Mesenchymal stem cell (in vitro differentiated cells and primary cell): ENCODE results near the gene PSMD1.
A peak's percentile ranks its signal among the peaks of the same experiment; 100 is the strongest.

Experiments used
- DNase-seq: peaks from one replicate; pipeline ENCODE4 v3.0.0-alpha.2; 2013
- H2AFZ ChIP-seq: one replicate; pipeline ENCODE4 v1.6.1; 2013; ENCODE audit warnings: low read depth, mild to moderate bottlenecking, control low read depth, inconsistent platforms, low read length, moderate library complexity
- H2AK5ac ChIP-seq: 2 replicates; pipeline ENCODE4 v1.6.1; 2013; ENCODE audit warnings: low read length, moderate library complexity, mild to moderate bottlenecking, inconsistent platforms; ENCODE audit not compliant: severe bottlenecking
- H2BK120ac ChIP-seq: one replicate; pipeline ENCODE4 v1.6.1; 2013; ENCODE audit warnings: low read depth, mild to moderate bottlenecking, inconsistent platforms, low read length, moderate library complexity
- H2BK12ac ChIP-seq, 2 experiments: one replicate each; pipeline ENCODE4 v1.6.1; 2013; ENCODE audit warnings: inconsistent platforms in 2 of 2, low read length in 2 of 2, mild to moderate bottlenecking in 2 of 2, moderate library complexity in 2 of 2, control low read depth in 1 of 2
- H2BK15ac ChIP-seq: one replicate; pipeline ENCODE4 v1.6.1; 2013; ENCODE audit warnings: mild to moderate bottlenecking, low read depth, inconsistent platforms; ENCODE audit not compliant: poor library complexity, severe bottlenecking
- H2BK5ac ChIP-seq: 2 replicates; pipeline ENCODE4 v1.6.1; 2013; ENCODE audit warnings: low read depth, mild to moderate bottlenecking, low read length, control low read depth, inconsistent platforms; ENCODE audit not compliant: poor library complexity, severe bottlenecking
- H3K14ac ChIP-seq, 2 experiments: one replicate each; pipeline ENCODE4 v1.6.1; 2013; ENCODE audit warnings: inconsistent platforms in 2 of 2, low read length in 2 of 2, control low read depth in 1 of 2, mild to moderate bottlenecking in 1 of 2, moderate library complexity in 1 of 2
- H3K18ac ChIP-seq, 2 experiments: one replicate each; pipeline ENCODE4 v1.6.1; 2013; ENCODE audit warnings: inconsistent platforms in 2 of 2, low read length in 2 of 2, control low read depth in 1 of 2, low read depth in 1 of 2, mild to moderate bottlenecking in 1 of 2
- H3K23ac ChIP-seq, 2 experiments: one replicate each; pipeline ENCODE4 v1.6.1; 2013; ENCODE audit warnings: inconsistent platforms in 2 of 2, low read length in 2 of 2, mild to moderate bottlenecking in 2 of 2, moderate library complexity in 2 of 2, control low read depth in 1 of 2
- H3K27ac ChIP-seq: 2 replicates; pipeline ENCODE4 v1.5.1; 2013; ENCODE audit warnings: mild to moderate bottlenecking, moderate library complexity, low read length, control low read depth, inconsistent platforms; ENCODE audit not compliant: poor library complexity, severe bottlenecking
- H3K27me3 ChIP-seq, 2 experiments: 2 replicates each; pipeline versions ENCODE4 v1.6.1 to v1.7.0; 2013; ENCODE audit warnings: low read length in 2 of 2, mild to moderate bottlenecking in 2 of 2, moderate library complexity in 2 of 2, control low read depth in 1 of 2, inconsistent platforms in 1 of 2; ENCODE audit not compliant: control insufficient read depth in 1 of 2, insufficient read depth in 1 of 2
- H3K36me3 ChIP-seq, 2 experiments: 2 replicates each; pipeline versions ENCODE4 v1.6.1 to v1.7.0; 2013; ENCODE audit warnings: low read length in 2 of 2, control low read depth in 1 of 2, inconsistent platforms in 1 of 2, low read depth in 1 of 2, mild to moderate bottlenecking in 1 of 2; ENCODE audit not compliant: insufficient read depth in 2 of 2, control insufficient read depth in 1 of 2
- H3K4ac ChIP-seq, 2 experiments: one replicate each; pipeline ENCODE4 v1.6.1; 2013; ENCODE audit warnings: inconsistent platforms in 2 of 2, low read length in 2 of 2, mild to moderate bottlenecking in 2 of 2, moderate library complexity in 2 of 2, control low read depth in 1 of 2, low read depth in 1 of 2
- H3K4me1 ChIP-seq: 2 replicates; pipeline ENCODE4 v1.6.1; 2013; ENCODE audit warnings: low read depth, low read length, control low read depth; ENCODE audit not compliant: control insufficient read depth, insufficient read depth
- H3K4me2 ChIP-seq: 2 replicates; pipeline ENCODE4 v1.6.1; 2013; ENCODE audit warnings: low read length, mild to moderate bottlenecking, inconsistent platforms; ENCODE audit not compliant: poor library complexity, severe bottlenecking
- H3K4me3 ChIP-seq, 2 experiments: 2 replicates each; pipeline versions ENCODE4 v1.5.1 to v1.7.0; 2013; ENCODE audit warnings: low read length in 2 of 2, mild to moderate bottlenecking in 2 of 2, control low read depth in 1 of 2, low read depth in 1 of 2; ENCODE audit not compliant: insufficient read depth in 1 of 2
- H3K79me1 ChIP-seq: replicated peaks from 2 replicates; pipeline ENCODE4 v1.6.1; 2013; ENCODE audit warnings: mild to moderate bottlenecking, control low read depth, low read length, inconsistent platforms; ENCODE audit not compliant: poor library complexity, severe bottlenecking
- H3K9ac ChIP-seq: 2 replicates; pipeline ENCODE4 v1.7.0; 2013; ENCODE audit warnings: mild to moderate bottlenecking, low read length, moderate library complexity
- H3K9me3 ChIP-seq: 2 replicates; pipeline ENCODE4 v1.7.0; 2013; ENCODE audit warnings: mild to moderate bottlenecking, low read length; ENCODE audit not compliant: control insufficient read depth
- H4K8ac ChIP-seq: one replicate; pipeline ENCODE4 v1.6.1; 2013; ENCODE audit warnings: inconsistent platforms, mild to moderate bottlenecking, low read length, moderate library complexity
- H4K91ac ChIP-seq: one replicate; pipeline ENCODE4 v1.6.1; 2013; ENCODE audit warnings: mild to moderate bottlenecking, low read length, inconsistent platforms
- WGBS: methylation state at CpG from one replicate; pipeline ENCODE4 v1.1.7; 2013; ENCODE audit warnings: mixed read lengths; 5-methylcytosine and 5-hydroxymethylcytosine counted together

Gene PSMD1

DNA sequence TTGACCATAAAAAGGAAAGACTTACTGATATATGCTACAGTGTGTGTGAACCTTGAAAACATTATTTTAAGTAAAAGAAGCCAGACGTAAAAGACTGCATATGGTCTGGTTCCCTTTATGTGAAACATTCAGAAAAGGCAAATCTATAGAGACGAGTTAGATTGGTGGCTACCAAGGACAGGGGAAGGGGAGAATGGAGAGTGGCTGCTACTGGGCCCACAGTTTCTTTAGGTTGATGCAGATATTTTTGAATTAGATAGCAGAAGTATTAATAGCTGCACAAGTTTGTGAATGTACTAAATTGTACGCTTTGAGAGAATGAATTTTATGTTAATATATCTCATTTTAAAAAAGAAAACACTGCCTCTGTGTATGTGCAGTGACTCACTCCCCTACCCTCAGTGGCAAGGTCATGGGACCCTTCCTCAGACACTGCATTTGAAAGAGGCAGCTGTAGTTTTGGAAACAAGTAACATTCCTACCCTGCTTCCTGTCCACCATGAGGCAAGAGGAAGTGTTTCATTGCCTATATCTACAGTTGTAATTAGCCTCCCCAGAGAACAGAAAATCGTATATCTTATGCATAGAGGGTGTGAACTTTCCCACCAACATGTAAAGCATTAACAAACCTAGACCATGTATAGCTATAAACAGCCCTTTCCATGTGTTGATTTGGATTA lies 111.9 kb downstream of the PSMD1 start:
- WGBS, result 91% methylated on average over 2 of the region's 4 CpGs
- no peak overlapping the region for H2AFZ ChIP-seq
- H2BK5ac ChIP-seq, result no peak overlapping the region
- H2AK5ac ChIP-seq, result no peak overlapping the region
- H3K27me3 ChIP-seq, result no peaks in the 10 kb centered on the region
- no peak overlapping the region for H2BK15ac ChIP-seq
- peak overlapping the region; percentile 66 for H3K9ac ChIP-seq
- no peak overlapping the region for H4K91ac ChIP-seq
- no peaks in the 10 kb centered on the region for H3K4me1 ChIP-seq
- H3K4me2 ChIP-seq, result no peak overlapping the region
- no peak overlapping the region for H4K8ac ChIP-seq
- H3K4me3 ChIP-seq, result no peak overlapping the region
- H3K14ac ChIP-seq, result peak overlapping the region in 1 of 2 experiments; percentile 35
- no peak for DNase-seq
- H2BK12ac ChIP-seq, result peak overlapping the region in 1 of 2 experiments; percentile 14
- peaks cover 14 to 82% of the 10 kb centered on the region in 2 experiments for H3K36me3 ChIP-seq
- no peak overlapping the region for H3K23ac ChIP-seq
- no peak overlapping the region for H3K27ac ChIP-seq
- no peak overlapping the region for H2BK120ac ChIP-seq
- H3K18ac ChIP-seq, result peak overlapping the region; percentile 25 to 28
- H3K4ac ChIP-seq, result peak overlapping the region in 1 of 2 experiments; percentile 44
- peaks cover 1% of the 10 kb centered on the region for H3K79me1 ChIP-seq
- H3K9me3 ChIP-seq, result no peaks in the 10 kb centered on the region

GRCh38 chr2:231169488-231169887 lies 112.8 kb downstream of the PSMD1 start:
- H3K4me2 ChIP-seq, result no peak overlapping the region
- peak overlapping the region; percentile 56 for H2AK5ac ChIP-seq
- H2AFZ ChIP-seq, result no peak overlapping the region
- no peaks in the 10 kb centered on the region for H3K9me3 ChIP-seq
- no peaks in the 10 kb centered on the region for H3K27me3 ChIP-seq
- H3K79me1 ChIP-seq, result peaks cover 1% of the 10 kb centered on the region
- peak overlapping the region; percentile 66 for H3K9ac ChIP-seq
- peak overlapping the region; percentile 45 to 48 for H3K18ac ChIP-seq
- no peak overlapping the region for H3K14ac ChIP-seq
- H3K36me3 ChIP-seq, result peaks cover 14 to 73% of the 10 kb centered on the region in 2 experiments
- H3K4ac ChIP-seq, result peak overlapping the region in 1 of 2 experiments; percentile 88
- no peak overlapping the region for H2BK15ac ChIP-seq
- H4K91ac ChIP-seq, result no peak overlapping the region
- H4K8ac ChIP-seq, result no peak overlapping the region
- no peaks in the 10 kb centered on the region for H3K4me1 ChIP-seq
- no peak overlapping the region for H2BK5ac ChIP-seq
- no peak overlapping the region for H2BK120ac ChIP-seq
- H3K27ac ChIP-seq, result no peak overlapping the region
- no peak overlapping the region for H3K4me3 ChIP-seq
- DNase-seq, result no peak
- 94% methylated on average over 2 of the region's 3 CpGs for WGBS
- H3K23ac ChIP-seq, result no peak overlapping the region
- peak overlapping the region; percentile 46 to 76 for H2BK12ac ChIP-seq

GRCh38 chr2:231170055-231170454 lies 113.4 kb downstream of the PSMD1 start:
- H2AFZ ChIP-seq, result no peak overlapping the region
- no peak overlapping the region for H2BK15ac ChIP-seq
- H2AK5ac ChIP-seq, result no peak overlapping the region
- H3K4ac ChIP-seq, result no peak overlapping the region
- no CpG with 5 or more reads among the region's 1 CpG for WGBS
- H3K14ac ChIP-seq, result no peak overlapping the region
- no peak overlapping the region for H3K4me3 ChIP-seq
- no peak overlapping the region for H3K27ac ChIP-seq
- no peaks in the 10 kb centered on the region for H3K4me1 ChIP-seq
- H4K91ac ChIP-seq, result no peak overlapping the region
- DNase-seq, result no peak
- H2BK12ac ChIP-seq, result no peak overlapping the region
- peaks cover 14 to 72% of the 10 kb centered on the region in 2 experiments for H3K36me3 ChIP-seq
- H4K8ac ChIP-seq, result no peak overlapping the region
- H3K23ac ChIP-seq, result no peak overlapping the region
- peaks cover 1% of the 10 kb centered on the region for H3K79me1 ChIP-seq
- no peak overlapping the region for H2BK5ac ChIP-seq
- peak overlapping the region; percentile 66 for H3K9ac ChIP-seq
- H3K4me2 ChIP-seq, result no peak overlapping the region
- H3K27me3 ChIP-seq, result no peaks in the 10 kb centered on the region
- H3K9me3 ChIP-seq, result no peaks in the 10 kb centered on the region
- peak overlapping the region in 1 of 2 experiments; percentile 37 for H3K18ac ChIP-seq
- no peak overlapping the region for H2BK120ac ChIP-seq

- Histone ChIP-seq H2BK120ac (no peak overlapping the region), H3K18ac (no peak overlapping the region), H3K4me1 (no peaks in the 10 kb centered on the region), H4K8ac (no peak overlapping the region), H3K23ac (no peak overlapping the region), H3K79me1 (peaks cover 1% of the 10 kb centered on the region), H3K9ac (no peak overlapping the region), H3K9me3 (no peaks in the 10 kb centered on the region), H2BK15ac (no peak overlapping the region), H3K36me3 (peaks cover 28 to 70% of the 10 kb centered on the region in 2 experiments), H3K27ac (no peak overlapping the region), H3K14ac (no peak overlapping the region), H2AK5ac (no peak overlapping the region), H4K91ac (no peak overlapping the region), H3K4ac (no peak overlapping the region), H2BK12ac (no peak overlapping the region), H2AFZ (no peak overlapping the region), H3K27me3 (no peaks in the 10 kb centered on the region), H2BK5ac (no peak overlapping the region), H3K4me3 (no peak overlapping the region), H3K4me2 (no peak overlapping the region)
- DNase-seq, result peak; percentile 71
- WGBS, result 93% methylated on average over 3 of the region's 3 CpGs
Measured at GRCh38 chr2:231172025-231172424, 115.4 kb downstream of the PSMD1 start.
